OCI-LY1 (cell line): ENCODE results near the gene EMX1.

Experiments used
- H2AFZ ChIP-seq: fragments of 200-600 bp; sonication (generic), shearing (Covaris generic); 2 replicates; pipeline ENCODE4 v1.6.0; 2014; ENCODE audit warnings: antibody characterized with exemption, mild to moderate bottlenecking, low read length
- H3F3A ChIP-seq: fragments of 200-600 bp; sonication (generic), shearing (Covaris generic); 2 replicates; pipeline ENCODE4 v1.6.0; 2014; ENCODE audit warnings: mild to moderate bottlenecking, antibody characterized with exemption, low read length, moderate library complexity; ENCODE audit not compliant: insufficient read depth
- H3K27ac ChIP-seq: fragments of 200-600 bp; sonication (generic); 2 replicates; pipeline ENCODE4 v1.5.1; 2014; ENCODE audit warnings: low read length, mixed run types, mild to moderate bottlenecking, low read depth; ENCODE audit not compliant: poor library complexity, severe bottlenecking
- H3K27me3 ChIP-seq: fragments of 200-600 bp; sonication (generic); 2 replicates; pipeline ENCODE4 v1.6.0; 2014; ENCODE audit warnings: antibody characterized with exemption, mild to moderate bottlenecking, low read length, moderate library complexity; ENCODE audit not compliant: insufficient read depth
- H3K36me3 ChIP-seq: fragments of 200-600 bp; sonication (generic); 2 replicates; pipeline ENCODE4 v1.6.1; 2014; ENCODE audit warnings: mild to moderate bottlenecking, antibody characterized with exemption, low read length, moderate library complexity, mixed read lengths; ENCODE audit not compliant: insufficient read depth
- H3K4me1 ChIP-seq: fragments of 200-600 bp; sonication (generic); 2 replicates; pipeline ENCODE4 v1.5.1; 2014; ENCODE audit warnings: mild to moderate bottlenecking, low read length, moderate library complexity; ENCODE audit not compliant: insufficient read depth, severe bottlenecking
- H3K4me2 ChIP-seq: fragments of 200-600 bp; sonication (generic), shearing (Covaris generic); 2 replicates; pipeline ENCODE4 v1.6.1; 2014; ENCODE audit warnings: low read length
- H3K4me3 ChIP-seq: fragments of 200-600 bp; sonication (generic); 2 replicates; pipeline ENCODE4 v1.5.1; 2014; ENCODE audit warnings: low read length, low read depth, mild to moderate bottlenecking, mixed read lengths; ENCODE audit not compliant: poor library complexity, severe bottlenecking
- H3K79me2 ChIP-seq: fragments of 200-600 bp; shearing (Covaris generic); 2 replicates; pipeline ENCODE4 v1.6.1; 2016; ENCODE audit warnings: mixed run types, low read length, mixed read lengths; ENCODE audit not compliant: insufficient read depth
- H3K9ac ChIP-seq: fragments of 200-600 bp; sonication (generic), shearing (Covaris generic); 2 replicates; pipeline ENCODE4 v1.6.1; 2014; ENCODE audit warnings: mild to moderate bottlenecking, low read length, mixed read lengths
- H3K9me2 ChIP-seq: fragments of 200-600 bp; sonication (generic), shearing (Covaris generic); 2 replicates; pipeline ENCODE4 v1.6.1; 2014; ENCODE audit warnings: low read depth, mild to moderate bottlenecking, low read length, mixed read lengths
- H3K9me3 ChIP-seq: fragments of 200-600 bp; shearing (Covaris generic); 2 replicates; pipeline ENCODE4 v1.6.1; 2014; ENCODE audit warnings: low read length, mixed read lengths
- H4K20me1 ChIP-seq: fragments of 200-600 bp; sonication (generic), shearing (Covaris generic); 2 replicates; pipeline ENCODE4 v1.6.0; 2016; ENCODE audit warnings: mild to moderate bottlenecking, low read length; ENCODE audit not compliant: insufficient read depth
- CTCF ChIP-seq: fragments of 200-600 bp; sonication (generic), shearing (Covaris generic); IDR thresholded peaks from 2 replicates; pipeline ENCODE4 v1.5.1; 2017; ENCODE audit warnings: mild to moderate bottlenecking, antibody characterized with exemption, low read length, moderate library complexity, mixed read lengths
- EZH2 ChIP-seq: fragments of 200-600 bp; sonication (generic), shearing (Covaris generic); IDR thresholded peaks from 2 replicates; pipeline ENCODE4 v1.8.0; 2017; ENCODE audit warnings: borderline replicate concordance, mixed run types, mild to moderate bottlenecking, antibody characterized with exemption, low read length, moderate library complexity, mixed read lengths

The EMX1 gene

GRCh38 chr2:72968286-72968685 lies 51.0 kb downstream of the EMX1 start:
- no peak for TF ChIP-seq CTCF
- no peak for TF ChIP-seq EZH2
- Histone ChIP-seq H3F3A (no peaks in the 10 kb centered on the region), H4K20me1 (no peaks in the 10 kb centered on the region), H2AFZ (no peak overlapping the region), H3K4me2 (no peak overlapping the region), H3K9me3 (no peaks in the 10 kb centered on the region), H3K4me1 (no peaks in the 10 kb centered on the region), H3K4me3 (no peak overlapping the region), H3K27ac (no peak overlapping the region), H3K79me2 (no peaks in the 10 kb centered on the region), H3K27me3 (no peaks in the 10 kb centered on the region), H3K36me3 (no peaks in the 10 kb centered on the region), H3K9me2 (no peaks in the 10 kb centered on the region), H3K9ac (no peak overlapping the region)

- TF ChIP-seq EZH2 = no peak
- no peak for TF ChIP-seq CTCF
- Histone ChIP-seq H3K9ac (no peak overlapping the region), H4K20me1 (no peaks in the 10 kb centered on the region), H3K27ac (no peak overlapping the region), H3K4me2 (no peak overlapping the region), H3K27me3 (no peaks in the 10 kb centered on the region), H3K9me3 (no peaks in the 10 kb centered on the region), H3K36me3 (no peaks in the 10 kb centered on the region), H3F3A (no peaks in the 10 kb centered on the region), H3K4me1 (no peaks in the 10 kb centered on the region), H3K4me3 (no peak overlapping the region), H3K79me2 (no peaks in the 10 kb centered on the region), H3K9me2 (no peaks in the 10 kb centered on the region), H2AFZ (no peak overlapping the region)
Observed at GRCh38 chr2:72969706-72970105, 52.4 kb downstream of the EMX1 start.

GRCh38 chr2:72971036-72971435 lies 53.7 kb downstream of the EMX1 start:
- H3K9me2 ChIP-seq = no peaks in the 10 kb centered on the region
- H3K9me3 ChIP-seq = no peaks in the 10 kb centered on the region
- no peaks in the 10 kb centered on the region for H3K27me3 ChIP-seq
- H3K36me3 ChIP-seq = no peaks in the 10 kb centered on the region
- H3K9ac ChIP-seq = no peak overlapping the region
- no peaks in the 10 kb centered on the region for H3K79me2 ChIP-seq
- H4K20me1 ChIP-seq = no peaks in the 10 kb centered on the region
- H3K27ac ChIP-seq = no peak overlapping the region
- no peak overlapping the region for H3K4me3 ChIP-seq
- no peak for TF ChIP-seq EZH2
- TF ChIP-seq CTCF = no peak
- no peaks in the 10 kb centered on the region for H3F3A ChIP-seq
- H3K4me1 ChIP-seq = no peaks in the 10 kb centered on the region
- H3K4me2 ChIP-seq = no peak overlapping the region
- H2AFZ ChIP-seq = no peak overlapping the region
